ENCODE data around the gene ERG.

The ERG gene

GRCh38 chr21:38330666-38331065 is 167.6 kb downstream of the ERG start:
- DNase-seq (ENCODE audit: low read depth): no peak

Measured in activated T-helper 1 cell treated with Interleukin-2 at 50 U/mL for 16 hours (primary cell).